Measurements from ENCODE around the gene NNAT. TPM values are rescaled to one million over a fixed set of nuclear protein-coding genes. Genes with fewer than 3 reads are reported as not detected.

Gene NNAT
- total RNA-seq, 1 donor from 2014 or later: 2.7 TPM

DNA sequence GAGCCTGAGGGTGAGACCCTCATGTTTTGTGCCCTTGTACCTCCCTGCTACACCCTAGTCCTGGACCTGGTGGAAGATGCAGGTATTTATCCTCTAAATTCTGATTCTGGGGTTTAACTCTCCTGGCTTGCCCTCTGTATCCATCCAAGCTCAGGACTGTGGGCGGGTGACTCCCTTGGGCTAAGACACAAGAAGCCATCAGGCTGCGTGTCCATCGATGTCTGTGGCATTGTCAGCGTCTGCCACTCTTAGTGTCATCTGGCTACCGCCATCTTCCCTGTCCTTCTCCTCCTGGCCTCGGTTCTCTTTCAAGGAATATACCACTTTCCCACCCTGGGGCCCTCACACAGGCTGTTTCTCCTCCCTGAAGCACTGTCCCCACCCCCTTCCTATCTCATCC is 35.5 kb downstream of the NNAT start:
- no peak overlapping the region for H3K4me3 Mint-ChIP-seq (ENCODE audit: unreplicated experiment)
- no peak overlapping the region for H3K27ac Mint-ChIP-seq (ENCODE audit: unreplicated experiment)
- H3K4me1 Mint-ChIP-seq (ENCODE audit: low read depth): no peaks in the 10 kb centered on the region
- no peaks in the 10 kb centered on the region for H3K36me3 Mint-ChIP-seq (ENCODE audit: low read depth)
- DNase-seq (ENCODE audit: low spot score): no peak
- peaks cover 49% of the 10 kb centered on the region for H3K27me3 Mint-ChIP-seq (ENCODE audit: low read depth)
- TF ChIP-seq, protein P1, sequence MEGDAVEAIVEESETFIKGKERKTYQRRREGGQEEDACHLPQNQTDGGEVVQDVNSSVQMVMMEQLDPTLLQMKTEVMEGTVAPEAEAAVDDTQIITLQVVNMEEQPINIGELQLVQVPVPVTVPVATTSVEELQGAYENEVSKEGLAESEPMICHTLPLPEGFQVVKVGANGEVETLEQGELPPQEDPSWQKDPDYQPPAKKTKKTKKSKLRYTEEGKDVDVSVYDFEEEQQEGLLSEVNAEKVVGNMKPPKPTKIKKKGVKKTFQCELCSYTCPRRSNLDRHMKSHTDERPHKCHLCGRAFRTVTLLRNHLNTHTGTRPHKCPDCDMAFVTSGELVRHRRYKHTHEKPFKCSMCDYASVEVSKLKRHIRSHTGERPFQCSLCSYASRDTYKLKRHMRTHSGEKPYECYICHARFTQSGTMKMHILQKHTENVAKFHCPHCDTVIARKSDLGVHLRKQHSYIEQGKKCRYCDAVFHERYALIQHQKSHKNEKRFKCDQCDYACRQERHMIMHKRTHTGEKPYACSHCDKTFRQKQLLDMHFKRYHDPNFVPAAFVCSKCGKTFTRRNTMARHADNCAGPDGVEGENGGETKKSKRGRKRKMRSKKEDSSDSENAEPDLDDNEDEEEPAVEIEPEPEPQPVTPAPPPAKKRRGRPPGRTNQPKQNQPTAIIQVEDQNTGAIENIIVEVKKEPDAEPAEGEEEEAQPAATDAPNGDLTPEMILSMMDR (IDR thresholded peaks at IDR 0.05): no peak
- H3K9me3 Mint-ChIP-seq (ENCODE audit: low read depth): no peaks in the 10 kb centered on the region

DNA sequence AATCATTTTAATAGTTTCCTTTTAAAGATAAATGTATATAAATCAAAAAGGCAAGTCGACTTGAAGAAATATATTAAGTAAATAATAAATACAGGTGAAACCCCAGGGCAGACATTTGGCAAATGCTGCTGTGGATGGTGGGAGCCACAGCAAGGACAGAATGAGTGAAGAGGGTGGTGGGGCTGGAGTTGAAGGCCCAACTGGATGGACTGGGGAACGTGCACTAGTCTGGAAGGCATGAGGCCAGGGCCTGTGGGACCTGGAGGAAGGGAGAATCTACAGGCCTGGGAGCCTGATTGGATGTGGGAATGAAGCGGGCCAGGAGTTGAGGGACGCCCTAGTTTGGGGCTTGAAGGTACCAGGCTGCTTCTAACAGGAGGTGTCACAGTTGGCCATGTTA is 37.3 kb downstream of the NNAT start:
- TF ChIP-seq, protein P1 (IDR thresholded peaks at IDR 0.05): no peak
- H3K36me3 Mint-ChIP-seq (ENCODE audit: low read depth): no peaks in the 10 kb centered on the region
- no peaks in the 10 kb centered on the region for H3K9me3 Mint-ChIP-seq (ENCODE audit: low read depth)
- H3K27me3 Mint-ChIP-seq (ENCODE audit: low read depth): peaks cover 46% of the 10 kb centered on the region
- H3K27ac Mint-ChIP-seq (ENCODE audit: unreplicated experiment): no peak overlapping the region
- no peak overlapping the region for H3K4me3 Mint-ChIP-seq (ENCODE audit: unreplicated experiment)
- DNase-seq (ENCODE audit: low spot score): no peak
- no peaks in the 10 kb centered on the region for H3K4me1 Mint-ChIP-seq (ENCODE audit: low read depth)

DNA sequence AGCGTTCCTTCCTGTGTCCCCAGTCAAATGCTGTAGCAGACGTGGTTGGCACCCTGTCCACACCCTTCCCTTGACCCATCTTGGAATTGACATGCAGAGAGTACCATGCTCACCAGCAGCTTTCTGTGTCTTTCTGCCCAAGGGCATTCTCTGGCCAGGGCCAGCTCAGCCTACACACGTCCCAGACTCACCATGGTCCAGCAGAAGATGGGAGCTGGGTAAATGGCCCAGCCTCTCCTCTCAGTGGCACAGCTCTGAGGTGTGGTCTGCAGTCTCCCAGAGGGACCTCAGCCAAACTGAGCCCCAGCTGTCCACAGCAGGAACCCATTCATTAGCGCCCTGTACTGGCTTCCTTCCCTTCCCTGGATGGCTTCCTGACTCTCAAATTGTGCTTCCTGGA is 37.7 kb downstream of the NNAT start:
- DNase-seq (ENCODE audit: low spot score): no peak
- Mint-ChIP-seq H3K4me1 (ENCODE audit: low read depth) (no peaks in the 10 kb centered on the region), H3K4me3 (ENCODE audit: unreplicated experiment) (no peak overlapping the region), H3K36me3 (ENCODE audit: low read depth) (no peaks in the 10 kb centered on the region), H3K9me3 (ENCODE audit: low read depth) (no peaks in the 10 kb centered on the region), H3K27me3 (ENCODE audit: low read depth) (peaks cover 46% of the 10 kb centered on the region), H3K27ac (ENCODE audit: unreplicated experiment) (no peak overlapping the region)
- TF ChIP-seq, protein P1 (IDR thresholded peaks at IDR 0.05): no peak

DNA sequence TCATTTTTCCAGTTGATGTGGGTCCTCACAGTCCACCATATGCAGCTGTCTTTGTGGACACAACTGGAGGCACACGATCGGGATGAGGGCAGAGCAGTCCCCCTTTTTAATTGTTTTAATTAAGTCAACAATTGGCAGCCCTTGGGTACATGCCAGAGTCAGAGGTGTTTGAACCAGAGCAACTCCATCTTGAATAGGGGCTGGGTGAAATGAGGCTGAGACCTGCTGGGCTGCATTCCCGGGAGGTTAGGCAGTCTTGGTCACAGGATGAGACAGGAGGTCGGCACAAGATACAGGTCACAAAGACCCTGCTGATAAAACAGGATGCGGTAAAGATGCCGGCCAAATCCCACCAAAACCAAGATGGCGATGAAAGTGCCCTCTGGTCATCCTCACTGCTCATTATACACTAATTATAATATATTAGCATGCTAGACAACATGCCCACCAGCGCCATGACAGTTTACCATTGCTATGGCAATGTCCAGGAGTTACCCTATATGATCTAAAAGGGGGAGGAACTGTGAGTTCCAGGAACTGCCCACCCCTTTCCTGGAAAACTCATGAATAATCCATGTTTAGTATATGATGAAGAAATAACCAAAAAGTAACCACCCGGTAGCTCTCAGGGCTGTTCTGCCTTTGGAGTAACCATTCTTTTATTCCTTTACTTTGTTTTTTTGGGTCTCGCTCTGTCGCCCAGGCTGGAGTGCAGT is 38.4 kb downstream of the NNAT start:
- TF ChIP-seq, protein P1 (IDR thresholded peaks at IDR 0.05): no peak
- Mint-ChIP-seq H3K27me3 (ENCODE audit: low read depth) (peaks cover 43% of the 10 kb centered on the region), H3K4me1 (ENCODE audit: low read depth) (no peaks in the 10 kb centered on the region), H3K36me3 (ENCODE audit: low read depth) (no peaks in the 10 kb centered on the region), H3K27ac (ENCODE audit: unreplicated experiment) (no peak overlapping the region), H3K9me3 (ENCODE audit: low read depth) (no peaks in the 10 kb centered on the region), H3K4me3 (ENCODE audit: unreplicated experiment) (no peak overlapping the region)
- no peak for DNase-seq (ENCODE audit: low spot score)

DNA sequence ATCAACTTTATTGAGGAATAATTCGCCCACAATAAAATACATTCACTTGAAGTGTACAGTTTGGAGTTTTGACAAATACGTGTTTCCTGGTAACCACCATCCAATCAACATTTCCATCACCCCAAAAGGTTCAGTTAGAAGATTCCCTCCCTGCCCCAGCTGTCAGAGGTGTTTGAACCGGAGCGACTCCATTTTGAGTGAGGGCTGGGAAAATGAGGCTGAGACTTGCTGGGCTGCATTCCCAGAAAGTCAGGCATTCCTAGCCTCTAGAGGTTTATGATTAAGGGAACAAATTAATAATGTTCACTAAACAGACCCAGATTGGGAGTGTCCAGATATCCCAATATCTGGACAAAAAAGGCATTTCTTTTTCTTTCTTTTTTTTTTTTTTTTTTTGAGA is 39.6 kb downstream of the NNAT start:
- Mint-ChIP-seq H3K27ac (ENCODE audit: unreplicated experiment) (no peak overlapping the region), H3K4me3 (ENCODE audit: unreplicated experiment) (no peak overlapping the region), H3K4me1 (ENCODE audit: low read depth) (no peaks in the 10 kb centered on the region), H3K9me3 (ENCODE audit: low read depth) (no peaks in the 10 kb centered on the region), H3K36me3 (ENCODE audit: low read depth) (no peaks in the 10 kb centered on the region), H3K27me3 (ENCODE audit: low read depth) (peaks cover 43% of the 10 kb centered on the region)
- TF ChIP-seq, protein P1 (IDR thresholded peaks at IDR 0.05): no peak
- no peak for DNase-seq (ENCODE audit: low spot score)

All from chondrocyte (in vitro differentiated cells).